Activated T-cell treated with anti-CD3 and anti-CD28 coated beads for 4 hours (primary cell): ENCODE data around the gene PFKL.

Experiments used
- DNase-seq: peaks from one replicate; pipeline ENCODE4 v3.0.0-alpha.2; 2020

The PFKL gene

DNA sequence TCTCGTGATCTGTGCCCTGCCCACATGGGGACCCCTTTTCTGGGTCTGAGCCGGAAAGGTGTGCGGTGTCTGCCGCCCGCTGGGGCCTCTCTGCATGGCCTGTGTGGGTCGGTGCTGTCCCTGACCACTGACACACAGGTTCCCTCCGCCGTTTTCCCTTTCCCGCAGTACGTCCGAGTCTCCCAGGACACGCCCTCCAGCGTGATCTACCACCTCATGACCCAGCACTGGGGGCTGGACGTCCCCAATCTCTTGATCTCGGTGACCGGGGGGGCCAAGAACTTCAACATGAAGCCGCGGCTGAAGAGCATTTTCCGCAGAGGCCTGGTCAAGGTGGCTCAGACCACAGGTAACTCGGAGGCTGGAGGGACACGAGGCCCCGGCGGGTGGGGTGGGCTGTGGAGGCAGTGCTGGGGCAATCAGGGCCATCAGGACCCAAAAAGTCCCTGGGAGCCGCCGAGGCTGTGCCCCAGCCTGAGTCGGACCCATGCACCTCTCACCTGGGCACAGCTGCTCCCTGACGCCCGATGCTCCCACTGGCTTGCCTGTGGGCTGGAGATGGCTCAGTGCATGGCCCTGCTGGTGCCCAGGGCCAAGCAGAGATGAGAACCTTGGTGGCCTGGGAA is 66.8 kb downstream of the PFKL start:
- DNase-seq = no peak

DNA sequence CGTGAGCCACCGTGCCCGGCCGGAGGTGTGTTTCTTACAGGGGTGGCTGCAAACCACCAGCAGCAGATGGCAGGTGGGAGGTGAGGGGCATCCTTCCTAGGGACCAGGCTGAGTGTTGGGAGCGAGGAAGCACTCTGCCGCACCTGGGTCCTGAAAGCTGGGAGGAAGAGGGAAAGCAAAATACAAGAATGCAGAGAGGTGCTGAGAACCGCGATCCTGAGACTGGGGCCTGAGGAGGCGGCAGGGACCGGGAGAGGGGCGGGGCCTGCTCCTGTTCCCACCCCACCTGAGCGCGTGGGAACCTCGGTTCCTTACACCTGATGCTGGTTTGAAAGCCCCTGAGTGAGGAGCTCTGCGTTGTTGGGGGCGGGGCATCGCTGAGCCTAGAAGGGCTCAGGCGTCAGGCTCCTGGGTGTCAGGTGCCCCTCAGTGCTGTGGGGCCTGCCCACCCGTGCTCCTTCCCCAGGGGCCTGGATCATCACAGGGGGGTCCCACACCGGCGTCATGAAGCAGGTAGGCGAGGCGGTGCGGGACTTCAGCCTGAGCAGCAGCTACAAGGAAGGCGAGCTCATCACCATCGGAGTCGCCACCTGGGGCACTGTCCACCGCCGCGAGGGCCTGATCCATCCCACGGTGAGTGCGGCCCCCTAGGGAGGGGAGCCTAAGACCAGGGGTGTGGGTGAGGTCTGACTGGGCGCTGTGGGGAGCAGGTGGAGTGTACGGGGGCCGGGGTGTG is 69.0 kb downstream of the PFKL start:
- no peak for DNase-seq

DNA sequence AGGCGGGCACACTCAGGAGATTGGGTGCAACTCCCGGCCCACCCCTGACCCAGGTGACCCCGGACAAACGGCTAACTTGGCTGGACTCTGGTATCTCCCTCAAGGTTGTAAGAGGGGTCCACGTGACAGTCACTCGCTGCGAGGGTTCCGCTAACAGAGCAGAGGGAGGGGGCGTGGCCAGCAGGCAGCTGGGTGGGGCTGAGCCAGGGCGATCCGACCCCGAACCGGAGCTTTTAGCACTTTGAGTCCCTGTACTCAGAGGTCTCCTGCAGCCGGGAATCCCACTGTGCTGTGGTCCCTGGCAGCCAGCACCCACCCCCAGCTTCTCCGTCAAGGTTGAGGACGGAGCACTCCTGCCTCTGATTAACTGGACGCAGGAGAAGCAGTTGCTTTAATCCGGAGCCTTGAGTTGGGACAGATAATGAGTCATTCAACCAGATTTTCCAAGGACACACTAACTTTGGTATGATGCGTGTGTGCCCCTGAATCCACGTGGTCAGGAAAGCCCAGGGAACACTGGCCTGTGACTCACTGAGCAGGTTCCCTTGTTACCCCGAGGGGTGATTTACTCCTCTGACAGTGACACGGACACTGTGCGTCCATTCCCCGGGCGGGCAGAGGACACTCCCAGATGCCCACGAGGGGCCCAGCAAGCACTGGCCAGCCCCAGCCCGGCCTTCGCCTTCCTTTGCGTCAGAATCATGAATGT is 70.3 kb downstream of the PFKL start:
- DNase-seq = no peak

DNA sequence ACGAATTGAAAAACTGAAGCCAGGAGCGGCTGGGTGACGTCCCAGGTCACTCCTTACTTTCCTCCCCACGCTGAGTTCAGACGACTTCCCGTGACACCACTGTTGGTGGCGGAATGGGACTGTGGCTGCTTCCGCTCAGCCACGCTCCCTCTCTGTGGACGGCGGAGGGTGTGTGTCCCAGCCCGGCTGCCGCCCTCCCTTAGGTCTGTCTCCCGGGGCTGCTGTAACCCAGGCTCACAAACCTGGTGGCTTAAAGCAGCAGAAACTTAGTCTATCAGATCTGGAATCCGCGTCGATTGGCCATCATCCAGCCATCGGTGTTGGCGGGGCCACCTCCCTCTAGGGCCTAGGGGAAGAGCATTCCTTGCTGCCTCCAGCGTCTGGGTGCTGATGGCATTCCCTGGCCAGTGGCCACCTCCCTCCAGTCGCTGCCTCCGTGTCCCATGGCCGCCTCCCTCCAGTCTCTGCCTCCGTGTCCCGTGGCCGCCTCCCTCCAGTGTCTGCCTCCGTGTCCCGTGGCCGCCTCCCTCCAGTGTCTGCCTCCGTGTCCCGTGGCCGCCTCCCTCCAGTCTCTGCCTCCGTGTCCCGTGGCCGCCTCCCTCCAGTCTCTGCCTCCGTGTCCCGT is 71.0 kb downstream of the PFKL start:
- no peak for DNase-seq

DNA sequence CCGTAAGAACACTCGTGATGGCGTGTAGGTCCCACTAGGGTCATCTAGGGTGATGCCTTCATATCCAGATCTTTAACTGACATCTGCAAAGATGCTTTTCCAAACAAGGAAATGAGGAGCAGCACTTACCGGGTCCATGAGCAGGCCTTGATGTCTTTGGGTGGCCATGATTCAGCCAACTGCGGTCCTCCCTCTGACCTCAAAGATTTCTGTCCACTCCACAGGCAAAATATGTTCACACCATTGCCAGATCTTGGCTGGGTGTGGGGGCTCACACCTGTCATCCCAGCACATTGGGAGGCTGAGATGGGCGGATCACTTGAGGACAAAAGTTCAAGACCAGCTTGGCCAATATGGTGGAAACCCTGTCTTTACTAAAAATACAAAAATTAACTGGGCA is 71.7 kb downstream of the PFKL start:
- DNase-seq = no peak

DNA sequence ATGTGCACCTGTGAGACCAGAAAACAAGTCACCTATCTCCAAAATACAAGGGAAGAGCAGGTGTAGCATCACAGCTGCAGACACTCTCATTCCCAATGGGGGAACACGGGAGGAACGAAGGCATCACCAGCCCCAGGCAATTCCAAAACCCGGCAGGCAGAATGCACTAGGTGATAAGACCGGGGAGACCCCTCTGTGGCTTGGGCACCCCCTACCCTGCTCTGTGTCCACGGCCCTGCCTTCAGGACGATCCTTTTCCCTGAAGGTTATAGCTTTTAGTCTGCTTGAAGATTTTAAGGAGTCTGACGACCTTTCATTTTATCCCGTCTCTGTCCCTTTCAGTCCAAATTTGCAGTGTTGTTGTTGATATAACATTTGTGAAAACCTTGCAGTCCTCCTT is 72.8 kb downstream of the PFKL start:
- no peak for DNase-seq

DNA sequence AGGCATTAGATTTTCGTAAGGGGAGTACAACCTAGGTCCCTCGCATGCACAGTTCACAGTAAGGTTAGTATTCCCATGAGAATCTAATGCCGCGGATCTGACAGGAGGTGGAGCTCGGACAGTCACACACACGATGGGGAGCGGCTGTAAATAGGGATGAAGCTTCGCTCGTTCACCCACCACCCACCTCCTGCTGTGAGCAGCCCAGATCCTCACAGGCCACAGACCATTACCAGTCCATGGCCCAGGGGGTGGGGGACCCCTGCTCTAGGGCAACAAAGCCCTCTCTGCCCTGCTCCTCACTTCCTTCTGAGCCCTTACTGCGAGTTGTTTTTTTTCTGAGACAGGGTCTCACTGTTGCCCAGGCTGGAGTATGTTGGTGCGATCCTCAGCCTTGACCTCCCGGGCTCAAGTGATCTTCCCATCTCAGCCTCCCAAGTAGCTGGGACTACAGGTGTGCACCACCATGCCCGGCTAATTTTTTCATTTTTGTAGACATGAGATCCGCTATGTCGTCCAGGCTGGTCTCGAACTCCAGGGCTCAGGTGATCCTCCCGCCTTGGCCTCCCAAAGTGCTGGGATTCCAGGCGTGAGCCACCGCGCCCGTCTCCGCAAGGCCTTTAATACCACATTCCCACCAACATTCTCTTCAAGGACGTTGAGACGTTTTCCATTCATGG is 74.9 kb downstream of the PFKL start:
- DNase-seq = no peak

DNA sequence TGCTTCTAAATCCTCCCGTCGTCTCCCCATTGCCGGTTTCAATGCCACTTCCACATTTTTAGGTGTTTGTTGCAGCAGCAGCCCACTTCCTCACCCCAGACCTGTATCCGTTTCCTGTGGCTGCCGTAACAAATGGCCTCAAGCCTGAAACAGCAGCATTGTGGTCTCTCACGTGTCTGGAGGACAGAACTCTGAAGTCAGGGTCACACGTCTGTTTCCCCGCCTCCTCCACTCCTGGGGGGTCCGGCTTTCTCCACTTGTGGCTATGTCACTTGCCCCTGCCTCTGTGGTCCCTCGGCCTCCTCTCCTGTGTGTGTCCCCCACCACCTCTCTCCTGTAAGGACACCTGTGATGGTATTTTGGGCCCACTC is 75.4 kb downstream of the PFKL start:
- DNase-seq = no peak

DNA sequence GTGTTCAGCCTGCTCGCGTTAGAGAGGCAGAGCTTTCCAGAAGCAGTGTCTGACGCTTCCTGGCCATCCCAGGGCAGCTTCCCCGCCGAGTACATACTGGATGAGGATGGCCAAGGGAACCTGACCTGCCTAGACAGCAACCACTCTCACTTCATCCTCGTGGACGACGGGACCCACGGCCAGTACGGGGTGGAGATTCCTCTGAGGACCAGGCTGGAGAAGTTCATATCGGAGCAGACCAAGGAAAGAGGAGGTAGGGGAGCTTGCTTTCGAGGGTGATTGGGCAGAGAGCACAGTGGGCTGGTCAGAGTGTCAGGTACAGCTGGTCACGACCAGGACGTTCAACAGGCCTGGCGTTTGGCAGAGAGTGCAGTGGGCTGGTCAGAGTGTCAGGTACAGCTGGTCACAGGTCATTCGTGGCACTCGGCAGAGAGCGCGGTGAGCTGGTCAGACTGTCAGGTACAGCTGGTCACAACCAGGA is 75.9 kb downstream of the PFKL start:
- DNase-seq = no peak

DNA sequence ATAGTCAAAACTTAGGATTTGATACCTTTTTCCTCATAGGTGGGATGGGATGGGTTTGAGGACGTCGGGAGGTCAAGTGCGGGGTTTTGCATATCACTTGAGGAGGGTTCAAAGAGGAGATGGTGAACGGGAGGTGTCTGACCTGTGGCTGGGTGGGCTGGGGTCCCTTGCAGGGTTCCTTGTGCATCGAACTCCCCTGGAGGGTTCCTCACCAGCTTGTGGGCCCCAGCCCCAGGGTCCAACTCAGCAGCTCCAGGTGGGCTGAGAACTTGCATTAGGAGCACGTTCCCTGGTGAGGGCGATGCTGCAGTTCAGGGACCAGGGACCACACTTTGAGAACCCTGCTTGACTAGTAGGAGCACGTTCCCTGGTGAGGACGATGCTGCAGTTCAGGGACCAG is 76.8 kb downstream of the PFKL start:
- no peak for DNase-seq
